Erythroblast (primary cell): ENCODE data around the gene MROH2A.

Experiments used
- GATA1 ChIP-seq: IDR thresholded peaks from 2 replicates; pipeline ENCODE4 v1.6.1; 2011; ENCODE audit warnings: low read depth, mild to moderate bottlenecking, control low read depth, low read length, moderate library complexity
- POLR2A ChIP-seq: IDR thresholded peaks from 2 replicates; pipeline ENCODE4 v1.6.1; 2011; ENCODE audit warnings: mild to moderate bottlenecking, low read length

DNA sequence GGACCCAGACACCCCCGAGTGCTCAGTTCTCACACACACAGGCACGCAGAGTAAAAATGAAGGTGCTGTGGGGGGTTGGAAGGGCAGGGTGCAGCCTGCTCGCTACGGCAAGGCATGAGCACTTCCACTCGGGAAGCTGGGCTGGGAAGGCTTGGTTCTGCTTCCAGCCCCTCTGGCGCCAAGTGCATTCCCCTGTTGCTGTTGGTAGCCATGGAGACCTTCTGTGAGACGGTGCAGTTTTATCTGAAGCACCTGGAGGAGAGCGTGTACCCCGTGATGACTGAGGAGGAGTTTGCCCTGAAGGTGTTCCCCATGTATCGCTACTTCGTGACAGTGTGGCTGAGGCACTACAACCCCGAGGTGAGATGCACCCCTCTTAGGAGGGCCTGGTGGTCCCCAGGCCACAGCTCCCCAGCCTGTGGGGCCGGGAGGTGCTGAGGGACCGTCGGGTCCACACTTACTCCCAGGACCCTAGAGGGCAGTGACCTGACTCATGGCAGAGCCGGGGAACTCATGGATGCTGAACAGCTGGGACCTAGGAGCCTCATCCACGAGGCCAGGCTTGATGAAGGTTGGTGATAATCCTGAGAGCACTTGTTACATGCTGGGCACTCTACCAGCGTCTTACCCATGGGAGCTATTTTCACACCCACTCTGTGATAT is 15.5 kb downstream of the MROH2A start:
- TF ChIP-seq POLR2A (no peak), GATA1 (no peak)
